SU-DHL-6 (cell line): ENCODE measurements around the gene DYNLL2.

Experiments used
- H2AFZ ChIP-seq: fragments of 200-600 bp; sonication (generic); 2 replicates; pipeline ENCODE4 v1.6.1; 2014; ENCODE audit warnings: low read depth, mild to moderate bottlenecking, moderate library complexity, mixed read lengths, antibody characterized with exemption, low read length; ENCODE audit not compliant: severe bottlenecking
- H3F3A ChIP-seq: fragments of 200-600 bp; shearing (Covaris generic); 2 replicates; pipeline ENCODE4 v1.6.0; 2016; ENCODE audit warnings: antibody characterized with exemption, mild to moderate bottlenecking; ENCODE audit not compliant: insufficient read depth
- H3K27ac ChIP-seq: fragments of 200-600 bp; sonication (generic); 2 replicates; pipeline ENCODE4 v1.5.1; 2016; ENCODE audit warnings: low read depth, mild to moderate bottlenecking, low read length, moderate library complexity, mixed read lengths
- H3K27me3 ChIP-seq: fragments of 200-600 bp; sonication (generic), shearing (Covaris generic); 2 replicates; pipeline ENCODE4 v1.6.0; 2014; ENCODE audit warnings: mild to moderate bottlenecking, low read length
- H3K36me3 ChIP-seq: fragments of 200-600 bp; sonication (generic); 2 replicates; pipeline ENCODE4 v1.6.1; 2014; ENCODE audit warnings: mild to moderate bottlenecking, low read length, mixed read lengths
- H3K4me2 ChIP-seq: fragments of 300-600, 200-600 bp; shearing (Covaris generic), sonication (generic); 2 replicates; pipeline ENCODE4 v1.6.0; 2014; ENCODE audit warnings: low read length, low read depth, mild to moderate bottlenecking; ENCODE audit not compliant: poor library complexity, severe bottlenecking
- H3K4me3 ChIP-seq: fragments of 200-600 bp; sonication (generic); 2 replicates; pipeline ENCODE4 v1.5.1; 2014; ENCODE audit warnings: antibody characterized with exemption, low read length, mild to moderate bottlenecking, mixed read lengths; ENCODE audit not compliant: insufficient read depth, poor library complexity, severe bottlenecking
- H3K79me2 ChIP-seq: fragments of 200-600 bp; sonication (generic); 2 replicates; pipeline ENCODE4 v1.6.1; 2014; ENCODE audit warnings: mild to moderate bottlenecking, low read length, moderate library complexity; ENCODE audit not compliant: insufficient read depth
- H3K9ac ChIP-seq: fragments of 200-600 bp; sonication (generic); 2 replicates; pipeline ENCODE4 v1.7.0; 2014; ENCODE audit warnings: mild to moderate bottlenecking, low read length
- H3K9me2 ChIP-seq: fragments of 200-600 bp; sonication (generic); replicated peaks from 2 replicates; pipeline ENCODE4 v1.6.1; 2014; ENCODE audit warnings: low read length; ENCODE audit not compliant: insufficient read depth
- H3K9me3 ChIP-seq: fragments of 200-600 bp; sonication (generic); 2 replicates; pipeline ENCODE4 v1.6.1; 2014; ENCODE audit warnings: low read length, mixed read lengths; ENCODE audit not compliant: insufficient read depth
- H4K20me1 ChIP-seq: fragments of 200-600 bp; sonication (generic); 2 replicates; pipeline ENCODE4 v1.6.1; 2014; ENCODE audit warnings: low read depth, mild to moderate bottlenecking, antibody characterized with exemption, low read length, moderate library complexity, mixed read lengths
- EZH2phosphoT487 ChIP-seq: fragments of 200-600 bp; sonication (generic), shearing (Covaris generic); conservative IDR thresholded peaks from 2 replicates; pipeline ENCODE4 v1.6.1; 2018; ENCODE audit warnings: mild to moderate bottlenecking, antibody characterized with exemption, low read length, moderate library complexity, mixed read lengths
- TF ChIP-seq, protein P1 (sequence below): fragments of 200-600 bp; sonication (generic); IDR thresholded peaks from one replicate; pipeline ENCODE4 v1.5.1; 2017; ENCODE audit warnings: antibody characterized with exemption, mild to moderate bottlenecking, low read length, moderate library complexity; ENCODE audit not compliant: insufficient read depth, poor library complexity, severe bottlenecking

DYNLL2 gene

DNA sequence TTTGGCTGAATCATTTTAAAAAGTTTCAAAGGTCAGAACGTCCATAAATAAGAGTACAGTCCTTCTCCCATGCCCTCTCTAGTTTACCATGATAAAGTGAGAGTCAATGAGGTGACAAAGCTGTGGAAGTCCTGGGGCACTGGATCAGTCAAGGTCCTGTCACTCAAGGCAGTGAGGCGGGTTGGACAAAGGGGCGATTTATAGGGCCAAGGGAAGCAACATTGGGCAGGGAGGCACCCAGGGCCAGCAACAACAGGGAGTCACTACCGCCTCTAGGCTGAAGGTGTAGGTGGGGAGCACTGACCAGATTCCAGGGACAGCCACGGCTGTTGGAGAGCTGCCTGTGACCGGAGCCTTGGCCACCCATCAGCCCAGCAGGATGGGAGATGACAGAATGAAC lies 28.6 kb upstream of the DYNLL2 start:
- H3F3A ChIP-seq: no peaks in the 10 kb centered on the region
- no peaks in the 10 kb centered on the region for H3K9me3 ChIP-seq
- H3K36me3 ChIP-seq: no peaks in the 10 kb centered on the region
- H3K79me2 ChIP-seq: no peaks in the 10 kb centered on the region
- H3K4me2 ChIP-seq: no peak overlapping the region
- no peaks in the 10 kb centered on the region for H4K20me1 ChIP-seq
- no peak overlapping the region for H3K4me3 ChIP-seq
- H3K9ac ChIP-seq: no peak overlapping the region
- no peaks in the 10 kb centered on the region for H3K27me3 ChIP-seq
- no peak overlapping the region for H2AFZ ChIP-seq
- no peak overlapping the region for H3K27ac ChIP-seq
- TF ChIP-seq, protein P1, sequence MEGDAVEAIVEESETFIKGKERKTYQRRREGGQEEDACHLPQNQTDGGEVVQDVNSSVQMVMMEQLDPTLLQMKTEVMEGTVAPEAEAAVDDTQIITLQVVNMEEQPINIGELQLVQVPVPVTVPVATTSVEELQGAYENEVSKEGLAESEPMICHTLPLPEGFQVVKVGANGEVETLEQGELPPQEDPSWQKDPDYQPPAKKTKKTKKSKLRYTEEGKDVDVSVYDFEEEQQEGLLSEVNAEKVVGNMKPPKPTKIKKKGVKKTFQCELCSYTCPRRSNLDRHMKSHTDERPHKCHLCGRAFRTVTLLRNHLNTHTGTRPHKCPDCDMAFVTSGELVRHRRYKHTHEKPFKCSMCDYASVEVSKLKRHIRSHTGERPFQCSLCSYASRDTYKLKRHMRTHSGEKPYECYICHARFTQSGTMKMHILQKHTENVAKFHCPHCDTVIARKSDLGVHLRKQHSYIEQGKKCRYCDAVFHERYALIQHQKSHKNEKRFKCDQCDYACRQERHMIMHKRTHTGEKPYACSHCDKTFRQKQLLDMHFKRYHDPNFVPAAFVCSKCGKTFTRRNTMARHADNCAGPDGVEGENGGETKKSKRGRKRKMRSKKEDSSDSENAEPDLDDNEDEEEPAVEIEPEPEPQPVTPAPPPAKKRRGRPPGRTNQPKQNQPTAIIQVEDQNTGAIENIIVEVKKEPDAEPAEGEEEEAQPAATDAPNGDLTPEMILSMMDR: no peak
- TF ChIP-seq EZH2phosphoT487: no peak
- H3K9me2 ChIP-seq: no peaks in the 10 kb centered on the region

DNA sequence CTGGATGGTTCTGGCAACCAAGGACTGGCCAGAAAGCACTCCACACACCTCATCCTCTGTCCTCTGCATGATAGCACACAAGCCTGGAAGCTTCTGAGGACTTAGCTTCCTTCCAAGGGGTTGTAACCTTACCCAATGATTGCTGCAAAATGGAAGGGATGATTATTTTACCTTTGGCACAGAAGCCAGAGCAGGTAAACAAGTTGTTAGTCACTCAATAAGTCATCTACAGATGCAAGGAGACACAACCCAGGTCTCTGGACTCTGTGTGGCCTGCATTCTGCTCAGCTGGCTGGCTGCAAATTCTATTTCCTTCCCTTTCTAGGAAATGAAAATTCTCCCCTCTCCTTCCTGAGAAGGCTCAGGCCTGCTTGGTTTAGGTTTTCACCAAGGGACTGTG lies 26.7 kb upstream of the DYNLL2 start:
- no peaks in the 10 kb centered on the region for H3K9me2 ChIP-seq
- H3K9me3 ChIP-seq: no peaks in the 10 kb centered on the region
- no peaks in the 10 kb centered on the region for H3K36me3 ChIP-seq
- H4K20me1 ChIP-seq: no peaks in the 10 kb centered on the region
- H3F3A ChIP-seq: no peaks in the 10 kb centered on the region
- no peak overlapping the region for H3K4me2 ChIP-seq
- no peaks in the 10 kb centered on the region for H3K27me3 ChIP-seq
- H2AFZ ChIP-seq: no peak overlapping the region
- H3K79me2 ChIP-seq: no peaks in the 10 kb centered on the region
- H3K27ac ChIP-seq: no peak overlapping the region
- no peak overlapping the region for H3K9ac ChIP-seq
- no peak for TF ChIP-seq EZH2phosphoT487
- TF ChIP-seq, protein P1: no peak
- H3K4me3 ChIP-seq: no peak overlapping the region

DNA sequence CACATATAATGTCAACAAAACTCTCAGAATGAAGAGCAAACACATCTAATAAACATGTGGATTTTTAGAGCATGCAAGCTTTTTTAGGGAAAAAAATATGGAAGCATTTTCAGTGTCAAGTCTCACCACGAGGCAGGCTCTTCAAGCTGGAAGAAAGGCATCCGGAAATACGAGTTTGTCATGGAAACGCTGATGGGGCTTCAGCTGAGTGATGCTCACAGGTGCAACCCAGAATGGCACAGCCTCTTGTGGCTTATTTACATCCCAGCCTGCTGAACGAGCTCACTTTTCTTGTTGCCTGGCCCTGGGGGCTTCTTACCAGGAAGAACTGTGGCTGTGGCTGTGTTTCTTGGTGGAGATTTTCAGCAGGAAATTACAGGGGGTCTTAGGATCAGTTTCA lies 24.1 kb upstream of the DYNLL2 start:
- no peak overlapping the region for H3K4me2 ChIP-seq
- H3K79me2 ChIP-seq: no peaks in the 10 kb centered on the region
- H3K36me3 ChIP-seq: no peaks in the 10 kb centered on the region
- H3K9me2 ChIP-seq: no peaks in the 10 kb centered on the region
- H2AFZ ChIP-seq: no peak overlapping the region
- H4K20me1 ChIP-seq: no peaks in the 10 kb centered on the region
- H3K4me3 ChIP-seq: no peak overlapping the region
- no peak overlapping the region for H3K9ac ChIP-seq
- no peaks in the 10 kb centered on the region for H3K27me3 ChIP-seq
- no peak for TF ChIP-seq EZH2phosphoT487
- TF ChIP-seq, protein P1: no peak
- no peaks in the 10 kb centered on the region for H3F3A ChIP-seq
- H3K27ac ChIP-seq: no peak overlapping the region
- no peaks in the 10 kb centered on the region for H3K9me3 ChIP-seq
